Hepatocyte (in vitro differentiated cells): ENCODE measurements around the gene GDPGP1. TPM values are rescaled to one million over a fixed set of nuclear protein-coding genes. Genes with fewer than 3 reads are reported as not detected.
A peak's percentile ranks its signal among the peaks of the same experiment; 100 is the strongest.

ENCODE experiments used
- DNase-seq: peaks from one replicate; pipeline ENCODE4 v3.0.0-alpha.2; 2016; ENCODE audit warnings: low spot score
- H2AFZ ChIP-seq: fragments of 200-600 bp; sonication (generic); 2 replicates; pipeline ENCODE4 v1.6.0; 2016; ENCODE audit warnings: antibody characterized with exemption, mild to moderate bottlenecking
- H3K27ac ChIP-seq: fragments of 200-600 bp; sonication (generic); 2 replicates; pipeline ENCODE4 v1.5.1; 2016; ENCODE audit warnings: mild to moderate bottlenecking
- H3K27me3 ChIP-seq: fragments of 200-600 bp; sonication (generic); 2 replicates; pipeline ENCODE4 v1.6.1; 2016
- H3K36me3 ChIP-seq: fragments of 200-600 bp; sonication (generic); replicated peaks from 2 replicates; pipeline ENCODE4 v1.5.1; 2016; ENCODE audit warnings: low read depth; ENCODE audit not compliant: insufficient read depth
- H3K4me1 ChIP-seq: fragments of 200-600 bp; sonication (generic); 2 replicates; pipeline ENCODE4 v1.5.1; 2016; ENCODE audit warnings: mild to moderate bottlenecking, moderate library complexity; ENCODE audit not compliant: insufficient read depth
- H3K4me2 ChIP-seq: fragments of 200-600 bp; sonication (generic); 2 replicates; pipeline ENCODE4 v1.6.0; 2016
- H3K4me3 ChIP-seq: fragments of 200-600 bp; sonication (generic); 2 replicates; pipeline ENCODE4 v1.5.1; 2016; ENCODE audit warnings: mild to moderate bottlenecking
- H3K79me2 ChIP-seq: fragments of 200-600 bp; sonication (generic); 2 replicates; pipeline ENCODE4 v1.6.0; 2017; ENCODE audit warnings: mild to moderate bottlenecking
- H3K9me2 ChIP-seq: fragments of 200-600 bp; sonication (generic); replicated peaks from 2 replicates; pipeline ENCODE4 v1.6.0; 2017; ENCODE audit warnings: mild to moderate bottlenecking; ENCODE audit not compliant: insufficient read depth
- H3K9me3 ChIP-seq: fragments of 200-600 bp; sonication (generic); 2 replicates; pipeline ENCODE4 v1.5.1; 2016; ENCODE audit warnings: low read depth, mild to moderate bottlenecking
- H4K20me1 ChIP-seq: fragments of 200-600 bp; sonication (generic); 2 replicates; pipeline ENCODE4 v1.6.0; 2016; ENCODE audit warnings: mild to moderate bottlenecking; ENCODE audit not compliant: insufficient read depth, poor library complexity, severe bottlenecking
- EZH2 ChIP-seq: fragments of 200-600 bp; sonication (generic); IDR thresholded peaks from 2 replicates; pipeline ENCODE4 v1.6.1; 2016; ENCODE audit warnings: antibody characterized with exemption, mild to moderate bottlenecking, borderline replicate concordance
- EZH2phosphoT487 ChIP-seq: fragments of 200-600 bp; sonication (generic); IDR thresholded peaks from one replicate; pipeline ENCODE4 v1.6.1; 2018; ENCODE audit warnings: antibody characterized with exemption, mild to moderate bottlenecking, low read depth, moderate library complexity; ENCODE audit not compliant: unreplicated experiment, severe bottlenecking
- WGBS: methylation state at CpG from one replicate; pipeline ENCODE4 v1.1.6; 2016; ENCODE audit warnings: low lambda C conversion rate; ENCODE audit errors: missing lambda C conversion rate; 5-methylcytosine and 5-hydroxymethylcytosine counted together
- polyA plus RNA-seq: library from polyadenylated mRNA; unstranded; fragments of >200 nt; fragmentation: Nextera tagmentation; extraction: Ambion mirVana; gene quantifications from 2 replicates; pipeline ENCODE4 v1.2.1, GENCODE V29; 2016
- total RNA-seq: library from RNA; depleted of rRNA; stranded (reverse); fragments of >200 nt; gene quantifications from 2 replicates; pipeline ENCODE4 v1.2.3, GENCODE V29; 2014
- TF ChIP-seq, protein P1 (sequence below): fragments of 200-600 bp; sonication (generic); IDR thresholded peaks from 2 replicates; pipeline ENCODE4 v1.5.1; 2016; ENCODE audit warnings: antibody characterized with exemption, mild to moderate bottlenecking; ENCODE audit not compliant: poor library complexity

The GDPGP1 gene
- total and polyA plus RNA-seq, 2 experiments from 2014 or later, result 0.56 to 6.8 TPM

DNA sequence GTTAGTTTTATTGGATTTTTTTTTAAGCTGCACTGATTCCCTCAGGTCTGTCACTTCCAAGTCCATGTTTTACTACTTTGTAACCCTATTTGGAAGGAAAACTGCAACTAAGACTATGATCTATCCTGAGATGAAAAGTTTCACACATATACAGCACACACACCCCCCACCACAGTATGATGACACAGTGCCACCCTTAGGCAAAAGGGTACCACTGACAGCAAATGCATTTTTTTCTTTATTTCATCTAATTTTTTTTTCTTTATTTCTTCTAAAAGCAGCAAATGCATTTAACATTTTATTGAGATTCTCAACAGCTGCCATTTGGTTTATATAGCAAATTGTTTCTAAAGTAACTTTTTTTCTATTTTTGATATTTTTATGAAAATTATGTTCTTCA is 52.7 kb downstream of the GDPGP1 start:
- TF ChIP-seq EZH2 (no peak), EZH2phosphoT487 (no peak)
- TF ChIP-seq, protein P1, sequence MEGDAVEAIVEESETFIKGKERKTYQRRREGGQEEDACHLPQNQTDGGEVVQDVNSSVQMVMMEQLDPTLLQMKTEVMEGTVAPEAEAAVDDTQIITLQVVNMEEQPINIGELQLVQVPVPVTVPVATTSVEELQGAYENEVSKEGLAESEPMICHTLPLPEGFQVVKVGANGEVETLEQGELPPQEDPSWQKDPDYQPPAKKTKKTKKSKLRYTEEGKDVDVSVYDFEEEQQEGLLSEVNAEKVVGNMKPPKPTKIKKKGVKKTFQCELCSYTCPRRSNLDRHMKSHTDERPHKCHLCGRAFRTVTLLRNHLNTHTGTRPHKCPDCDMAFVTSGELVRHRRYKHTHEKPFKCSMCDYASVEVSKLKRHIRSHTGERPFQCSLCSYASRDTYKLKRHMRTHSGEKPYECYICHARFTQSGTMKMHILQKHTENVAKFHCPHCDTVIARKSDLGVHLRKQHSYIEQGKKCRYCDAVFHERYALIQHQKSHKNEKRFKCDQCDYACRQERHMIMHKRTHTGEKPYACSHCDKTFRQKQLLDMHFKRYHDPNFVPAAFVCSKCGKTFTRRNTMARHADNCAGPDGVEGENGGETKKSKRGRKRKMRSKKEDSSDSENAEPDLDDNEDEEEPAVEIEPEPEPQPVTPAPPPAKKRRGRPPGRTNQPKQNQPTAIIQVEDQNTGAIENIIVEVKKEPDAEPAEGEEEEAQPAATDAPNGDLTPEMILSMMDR, result peak; percentile 57
- Histone ChIP-seq H4K20me1 (no peaks in the 10 kb centered on the region), H3K36me3 (no peaks in the 10 kb centered on the region), H3K9me2 (no peaks in the 10 kb centered on the region), H3K79me2 (no peaks in the 10 kb centered on the region), H3K4me3 (no peak overlapping the region), H3K27ac (no peak overlapping the region), H3K27me3 (no peaks in the 10 kb centered on the region), H3K9me3 (no peaks in the 10 kb centered on the region), H3K4me1 (no peaks in the 10 kb centered on the region), H3K4me2 (no peak overlapping the region), H2AFZ (no peak overlapping the region)
- peak; percentile 40 for DNase-seq

DNA sequence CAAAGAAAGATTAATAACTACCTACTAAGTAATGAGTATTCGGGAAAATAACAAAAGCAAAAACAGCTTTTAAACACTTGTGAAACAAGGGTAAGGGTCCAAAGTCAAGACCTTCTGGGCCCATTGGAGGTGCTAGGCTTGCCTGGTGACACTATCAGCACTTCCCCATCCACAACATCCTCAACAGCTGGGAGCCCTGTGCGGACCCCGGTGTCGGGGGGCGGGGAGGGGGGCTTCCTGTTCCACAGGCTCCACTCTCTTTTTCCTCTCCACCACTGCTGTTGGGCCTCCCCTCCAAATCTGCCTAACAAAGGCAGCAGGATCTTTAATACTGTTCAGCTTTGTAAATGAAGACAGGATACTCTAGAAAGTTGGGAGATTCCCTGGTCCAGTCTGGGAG is 53.1 kb downstream of the GDPGP1 start:
- TF ChIP-seq EZH2phosphoT487 (no peak), EZH2 (no peak)
- TF ChIP-seq, protein P1, result no peak
- Histone ChIP-seq H3K4me2 (no peak overlapping the region), H2AFZ (no peak overlapping the region), H3K27ac (no peak overlapping the region), H3K4me3 (no peak overlapping the region), H3K4me1 (no peaks in the 10 kb centered on the region), H3K36me3 (no peaks in the 10 kb centered on the region), H3K9me2 (no peaks in the 10 kb centered on the region), H3K27me3 (no peaks in the 10 kb centered on the region), H3K79me2 (no peaks in the 10 kb centered on the region), H4K20me1 (no peaks in the 10 kb centered on the region), H3K9me3 (no peaks in the 10 kb centered on the region)
- DNase-seq, result no peak
- WGBS, result 58% methylated on average over 5 of the region's 5 CpGs

DNA sequence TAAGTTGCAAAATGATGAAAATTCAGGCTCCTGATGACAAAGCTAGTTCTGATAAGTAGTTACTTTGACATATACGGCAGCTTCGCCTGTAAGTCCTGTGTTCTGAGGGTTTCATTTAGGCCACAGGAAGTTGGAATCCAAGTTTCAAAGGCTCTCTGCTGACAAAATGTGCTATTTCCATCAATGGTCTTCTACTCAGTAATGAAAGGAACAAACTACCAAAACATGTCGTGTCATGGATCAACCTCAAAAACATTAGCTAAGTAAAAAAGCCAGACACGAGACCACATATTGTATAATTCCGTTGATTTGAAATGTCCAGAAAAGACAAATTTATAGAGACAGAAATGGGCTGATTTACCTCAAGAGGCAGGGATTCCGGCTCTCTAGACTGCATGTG is 53.9 kb downstream of the GDPGP1 start:
- Histone ChIP-seq H2AFZ (no peak overlapping the region), H3K27ac (no peak overlapping the region), H3K9me3 (no peaks in the 10 kb centered on the region), H3K9me2 (no peaks in the 10 kb centered on the region), H3K27me3 (no peaks in the 10 kb centered on the region), H3K79me2 (no peaks in the 10 kb centered on the region), H4K20me1 (no peaks in the 10 kb centered on the region), H3K4me3 (no peak overlapping the region), H3K36me3 (no peaks in the 10 kb centered on the region), H3K4me2 (no peak overlapping the region), H3K4me1 (no peaks in the 10 kb centered on the region)
- TF ChIP-seq, protein P1, result no peak
- no peak for TF ChIP-seq EZH2phosphoT487
- TF ChIP-seq EZH2, result no peak
- no peak for DNase-seq
- WGBS, result 94% methylated on average over 6 of the region's 6 CpGs

DNA sequence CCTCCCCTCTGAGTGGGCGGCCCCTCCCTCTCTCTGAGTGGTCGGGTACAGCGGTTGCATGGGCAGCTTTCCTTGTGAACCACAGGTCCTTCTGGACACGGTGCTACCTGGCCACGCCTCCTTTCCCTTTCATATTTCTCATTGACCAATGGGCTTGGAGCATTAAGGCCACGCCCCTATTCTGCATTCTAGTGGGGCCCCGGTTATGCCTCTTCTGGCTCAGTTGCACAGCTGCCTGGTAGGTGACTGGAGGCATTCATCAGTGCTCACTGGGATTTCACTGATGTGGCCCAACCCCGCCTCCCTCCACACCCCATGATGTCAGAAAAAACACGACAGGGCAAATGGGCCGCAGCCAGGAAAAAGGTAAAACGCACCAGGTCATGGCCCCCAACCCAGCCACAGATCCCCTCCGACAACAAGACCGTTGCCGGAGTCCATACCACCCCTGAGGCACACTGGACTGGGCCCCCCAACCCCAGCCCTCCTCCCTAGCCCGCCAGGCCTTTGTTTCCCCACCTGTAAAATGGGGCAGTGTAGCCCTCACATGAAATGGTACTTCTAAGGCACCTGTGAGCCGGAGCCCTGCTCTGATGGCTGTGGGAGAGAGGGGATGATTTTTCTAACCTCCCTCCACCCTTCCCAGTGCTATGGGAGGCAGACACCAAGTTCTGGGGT is 57.8 kb downstream of the GDPGP1 start:
- no peak for DNase-seq
- Histone ChIP-seq H3K27me3 (no peaks in the 10 kb centered on the region), H3K4me1 (no peaks in the 10 kb centered on the region), H3K4me3 (no peak overlapping the region), H3K9me2 (no peaks in the 10 kb centered on the region), H4K20me1 (no peaks in the 10 kb centered on the region), H3K79me2 (no peaks in the 10 kb centered on the region), H3K36me3 (no peaks in the 10 kb centered on the region), H3K27ac (no peak overlapping the region), H3K9me3 (no peaks in the 10 kb centered on the region), H3K4me2 (no peak overlapping the region), H2AFZ (no peak overlapping the region)
- TF ChIP-seq, protein P1, result no peak
- TF ChIP-seq EZH2phosphoT487 (no peak), EZH2 (no peak)
- 87% methylated on average over 16 of the region's 16 CpGs for WGBS
